ENCODE results near the gene BMP8B. TPM values are rescaled to one million over a fixed set of nuclear protein-coding genes. Genes with fewer than 3 reads are reported as not detected.

The BMP8B gene
- total RNA-seq, 4 donors from 2014 or later = 0.18 to 0.83 (median 0.55) TPM

DNA sequence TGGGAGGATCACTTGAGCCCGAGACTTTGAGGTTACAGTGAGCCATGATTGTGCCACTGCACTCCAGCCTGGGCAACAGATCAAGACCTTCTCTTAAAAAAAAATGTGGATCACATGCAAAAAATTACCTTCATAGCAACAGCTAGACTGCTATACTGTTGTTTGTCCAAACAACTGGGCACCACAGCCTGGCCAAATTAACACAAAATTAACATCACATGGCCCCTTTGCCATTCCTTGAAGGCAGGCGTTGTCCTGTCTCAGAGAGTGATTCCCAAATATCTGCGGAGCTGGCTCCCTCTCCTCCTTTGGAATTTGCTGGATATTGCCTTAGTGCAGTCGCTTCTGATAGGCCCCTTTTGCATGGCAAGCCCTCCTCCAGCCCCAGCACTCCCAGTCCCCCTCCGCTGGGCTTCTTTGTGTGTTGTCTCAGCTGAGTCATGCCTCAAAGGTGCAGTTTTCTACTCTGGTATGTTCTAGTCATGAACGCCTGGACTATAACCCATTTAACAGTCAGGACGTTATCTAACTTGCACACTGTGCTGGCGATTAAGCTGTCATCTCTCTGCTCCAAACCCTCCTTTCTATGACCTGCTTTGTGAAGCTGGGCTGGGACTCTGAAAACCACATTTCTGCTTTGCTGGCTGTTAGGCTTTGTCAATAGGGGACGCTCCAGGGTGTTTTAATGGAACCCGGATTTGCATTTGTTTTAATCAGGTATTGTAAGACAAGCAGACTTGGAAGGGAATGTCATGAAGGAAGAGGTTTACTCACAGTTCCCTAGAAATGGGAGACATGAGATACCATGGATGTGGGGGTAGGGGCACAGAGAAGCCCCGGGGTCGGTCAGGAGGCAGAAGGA lies 77.3 kb downstream of the BMP8B start:
- Histone ChIP-seq H3K4me1 (no peaks in the 10 kb centered on the region), H3K27me3 (peaks cover 0 to 44% (median 0%) of the 10 kb centered on the region in 4 donors), H3K36me3 (no peaks in the 10 kb centered on the region), H3K4me3 (no peak overlapping the region), H3K9me3 (no peaks in the 10 kb centered on the region), H3K27ac (no peak overlapping the region)
- DNase-seq = no peak
- TF ChIP-seq, protein P1, sequence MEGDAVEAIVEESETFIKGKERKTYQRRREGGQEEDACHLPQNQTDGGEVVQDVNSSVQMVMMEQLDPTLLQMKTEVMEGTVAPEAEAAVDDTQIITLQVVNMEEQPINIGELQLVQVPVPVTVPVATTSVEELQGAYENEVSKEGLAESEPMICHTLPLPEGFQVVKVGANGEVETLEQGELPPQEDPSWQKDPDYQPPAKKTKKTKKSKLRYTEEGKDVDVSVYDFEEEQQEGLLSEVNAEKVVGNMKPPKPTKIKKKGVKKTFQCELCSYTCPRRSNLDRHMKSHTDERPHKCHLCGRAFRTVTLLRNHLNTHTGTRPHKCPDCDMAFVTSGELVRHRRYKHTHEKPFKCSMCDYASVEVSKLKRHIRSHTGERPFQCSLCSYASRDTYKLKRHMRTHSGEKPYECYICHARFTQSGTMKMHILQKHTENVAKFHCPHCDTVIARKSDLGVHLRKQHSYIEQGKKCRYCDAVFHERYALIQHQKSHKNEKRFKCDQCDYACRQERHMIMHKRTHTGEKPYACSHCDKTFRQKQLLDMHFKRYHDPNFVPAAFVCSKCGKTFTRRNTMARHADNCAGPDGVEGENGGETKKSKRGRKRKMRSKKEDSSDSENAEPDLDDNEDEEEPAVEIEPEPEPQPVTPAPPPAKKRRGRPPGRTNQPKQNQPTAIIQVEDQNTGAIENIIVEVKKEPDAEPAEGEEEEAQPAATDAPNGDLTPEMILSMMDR (IDR thresholded peaks at IDR 0.05) = no peak
- TF ChIP-seq POLR2A (IDR thresholded peaks at IDR 0.05) = no peak
- intact Hi-C loops (cut with DNase I) = no loop called here
- 72 to 73% methylated on average over 11 to 12 of the region's 12 CpGs for WGBS, 2 donors

DNA sequence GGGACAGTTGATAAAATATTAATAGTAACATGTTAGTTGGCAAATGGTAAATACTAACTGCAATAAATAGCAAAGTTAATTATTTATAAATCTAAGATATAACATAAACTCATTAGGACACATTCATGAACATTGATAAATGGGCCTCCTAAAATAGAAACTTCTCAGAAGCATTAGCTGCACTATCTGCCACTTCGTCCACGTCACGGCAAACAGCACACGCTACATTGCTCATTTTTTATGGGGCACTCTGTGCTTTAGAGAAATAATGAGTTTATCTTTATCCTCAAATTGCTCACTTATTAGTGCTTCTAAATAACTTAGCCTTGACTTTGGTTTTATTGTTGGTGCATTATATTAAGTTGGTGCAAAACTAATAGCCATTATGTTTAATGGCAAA lies 81.2 kb downstream of the BMP8B start:
- Histone ChIP-seq H3K4me3 (no peak overlapping the region), H3K27me3 (peaks cover 0 to 19% (median 0%) of the 10 kb centered on the region in 4 donors), H3K4me1 (no peaks in the 10 kb centered on the region), H3K27ac (peak overlapping the region in 2 of 4 donors; percentile 9 to 16), H3K9me3 (no peaks in the 10 kb centered on the region), H3K36me3 (no peaks in the 10 kb centered on the region)
- DNase-seq = no peak
- no peak for TF ChIP-seq POLR2A (IDR thresholded peaks at IDR 0.05)
- TF ChIP-seq, protein P1 (IDR thresholded peaks at IDR 0.05) = no peak
- intact Hi-C loops (cut with DNase I) = no loop called here
- WGBS, 2 donors = 85 to 86% methylated on average over 4 of the region's 4 CpGs

Small RNA genes lying within 50 kb of the gene (small RNA-seq; reads per million reads assigned to genes)
- 0 reads per million in 4 donors for gene AL033527.1
- 0 reads per million in 4 donors for gene RNU7-121P

Other genes starting within 250 kb of the BMP8B start
- gene PABPC4, start 212.1 kb downstream of the BMP8B start, total RNA-seq = 100 to 1,000 TPM in 2 of 4 donors, 10 to 100 TPM in 2; 72.2 to 165 (median 92.0) TPM
- gene HEYL, start 149.2 kb downstream of the BMP8B start, total RNA-seq = 1 to 10 TPM in 1 of 4 donors, under 1 TPM in 3; 0.45 to 1.2 (median 0.77) TPM
- not detected for gene NT5C1A, start 116.8 kb downstream of the BMP8B start, total RNA-seq
- under 1 TPM in 2 of 4 donors, not detected in 2; 0.19 to 0.41 TPM for gene HPCAL4, start 97.4 kb downstream of the BMP8B start, total RNA-seq
- 10 to 100 TPM; 13.7 to 37.1 (median 28.6) TPM for gene PPIE, start 50.0 kb downstream of the BMP8B start, total RNA-seq
- under 1 TPM in 2 of 4 donors, not detected in 2; 0.19 to 0.48 TPM for gene OXCT2, start 17.5 kb downstream of the BMP8B start, total RNA-seq
- gene TRIT1, start 94.6 kb upstream of the BMP8B start, total RNA-seq = 10 to 100 TPM; 13.2 to 20.8 (median 16.8) TPM
- 10 to 100 TPM; 15.4 to 27.6 (median 24.8) TPM for gene MYCL, start 113.1 kb upstream of the BMP8B start, total RNA-seq
- 10 to 100 TPM; 20.4 to 49.1 (median 30.8) TPM for gene MFSD2A, start 166.3 kb upstream of the BMP8B start, total RNA-seq